Mesothelial cell of epicardium (in vitro differentiated cells): ENCODE results near the gene BZW2. TPM values are rescaled to one million over a fixed set of nuclear protein-coding genes. Genes with fewer than 3 reads are reported as not detected.

Experiments
- DNase-seq, 2 experiments: peaks; one replicate each; pipeline ENCODE4 v3.0.0; 2021; ENCODE audit warnings: low spot score in 2 of 2; ENCODE audit not compliant: unreplicated experiment in 2 of 2
- H3K27ac Mint-ChIP-seq: 2 replicates; pipeline ENCODE4 v1.8.0; 2021; ENCODE audit warnings: mixed read lengths
- H3K27me3 Mint-ChIP-seq: 2 replicates; pipeline ENCODE4 v1.8.0; 2021; ENCODE audit warnings: low read depth, mixed read lengths
- H3K36me3 Mint-ChIP-seq: 2 replicates; pipeline ENCODE4 v1.8.0; 2021; ENCODE audit warnings: mixed read lengths
- H3K4me1 Mint-ChIP-seq: 2 replicates; pipeline ENCODE4 v1.8.0; 2021; ENCODE audit warnings: mixed read lengths
- H3K4me3 Mint-ChIP-seq: 2 replicates; pipeline ENCODE4 v1.8.0; 2021; ENCODE audit warnings: mild to moderate bottlenecking, moderate library complexity, mixed read lengths
- H3K9me3 Mint-ChIP-seq: 2 replicates; pipeline ENCODE4 v1.8.0; 2021; ENCODE audit warnings: mixed read lengths
- CTCF ChIP-seq: fragments of 200-600 bp; sonication (generic); IDR thresholded peaks from one replicate; pipeline ENCODE4 v1.5.0; 2021; ENCODE audit warnings: antibody characterized with exemption; ENCODE audit not compliant: unreplicated experiment
- total RNA-seq: library from RNA; stranded (reverse); gene quantifications from 3 replicates; pipeline ENCODE4 v1.2.1, GENCODE V29; 2021

BZW2 gene
- total RNA-seq, 1 donor from 2014 or later = 73.9 TPM

GRCh38 chr7:16688249-16688648 is 42.3 kb downstream of the BZW2 start:
- Mint-ChIP-seq H3K9me3 (no peaks in the 10 kb centered on the region), H3K36me3 (peaks cover 45% of the 10 kb centered on the region), H3K27me3 (no peaks in the 10 kb centered on the region), H3K4me1 (peaks cover 10% of the 10 kb centered on the region), H3K4me3 (no peak overlapping the region), H3K27ac (peak overlapping the region; percentile 63)
- no peak for DNase-seq
- TF ChIP-seq CTCF = no peak

GRCh38 chr7:16691241-16691640 is 45.3 kb downstream of the BZW2 start:
- no peak for TF ChIP-seq CTCF
- Mint-ChIP-seq H3K27me3 (no peaks in the 10 kb centered on the region), H3K4me1 (peaks cover 3% of the 10 kb centered on the region)

GRCh38 chr7:16693601-16694318 is 47.8 kb downstream of the BZW2 start:
- H3K27ac Mint-ChIP-seq = no peak overlapping the region
- no peaks in the 10 kb centered on the region for H3K4me1 Mint-ChIP-seq
- no peaks in the 10 kb centered on the region for H3K27me3 Mint-ChIP-seq
- H3K36me3 Mint-ChIP-seq = peaks cover 40% of the 10 kb centered on the region
- no peak overlapping the region for H3K4me3 Mint-ChIP-seq
- no peak for TF ChIP-seq CTCF
- no peaks in the 10 kb centered on the region for H3K9me3 Mint-ChIP-seq
- no peak for DNase-seq

More at GRCh38 chr7:16691241-16691640, 45.3 kb downstream of the BZW2 start:
- Mint-ChIP-seq H3K9me3 (no peaks in the 10 kb centered on the region), H3K36me3 (peaks cover 32% of the 10 kb centered on the region), H3K27ac (no peak overlapping the region), H3K4me3 (no peak overlapping the region)
- DNase-seq = no peak

GRCh38 chr7:16694806-16695205 is 48.8 kb downstream of the BZW2 start:
- Mint-ChIP-seq H3K36me3 (peaks cover 45% of the 10 kb centered on the region), H3K9me3 (no peaks in the 10 kb centered on the region), H3K4me1 (no peaks in the 10 kb centered on the region), H3K27ac (peak overlapping the region; percentile 36), H3K27me3 (no peaks in the 10 kb centered on the region), H3K4me3 (no peak overlapping the region)
- no peak for TF ChIP-seq CTCF
- DNase-seq = no peak

GRCh38 chr7:16695621-16696237 is 49.7 kb downstream of the BZW2 start:
- DNase-seq = no peak
- peak; percentile 80 for TF ChIP-seq CTCF
- Mint-ChIP-seq H3K4me3 (no peak overlapping the region), H3K27me3 (no peaks in the 10 kb centered on the region), H3K4me1 (no peaks in the 10 kb centered on the region), H3K9me3 (no peaks in the 10 kb centered on the region), H3K36me3 (peaks cover 46% of the 10 kb centered on the region), H3K27ac (no peak overlapping the region)
